Activated B cell treated with CpG ODN at 0.5 μM for 24 hours (primary cell): ENCODE measurements around the gene MSTN. TPM values are rescaled to one million over a fixed set of nuclear protein-coding genes. Genes with fewer than 3 reads are reported as not detected.
"Not testable (repeated sequence)": the region's sequence is repeated elsewhere in the genome, so short reads cannot be mapped to it uniquely, and the experiment has no call there.

Experiments used
- ATAC-seq: fragments of 200-7000 bp; cut with Tn5 transposase; one replicate; pipeline ENCODE4 v1.10.0; 2021; ENCODE audit warnings: low read depth, mild to moderate bottlenecking, moderate library complexity
- CTCF ChIA-PET: fragments of 350-600 bp; sonication (Branson Sonifier 250); formaldehyde crosslinking; loops from one replicate; lab custom pipeline; 2021; ENCODE audit warnings: antibody characterized with exemption; lab: Charles Lee
- POLR2A ChIA-PET: fragments of 350-600 bp; sonication (Branson Sonifier 250); formaldehyde crosslinking; loops from one replicate; lab custom pipeline; 2021; ENCODE audit warnings: antibody characterized with exemption; lab: Charles Lee
- DNase-seq: peaks from one replicate; pipeline ENCODE4 v3.0.0; 2022
- H3K27ac Mint-ChIP-seq: one replicate; pipeline ENCODE4 v1.8.0; 2020; ENCODE audit warnings: mixed read lengths
- H3K27me3 Mint-ChIP-seq: one replicate; pipeline ENCODE4 v1.8.0; 2021; ENCODE audit warnings: mixed read lengths
- H3K36me3 Mint-ChIP-seq: one replicate; pipeline ENCODE4 v1.8.0; 2021; ENCODE audit warnings: low read depth, mixed read lengths
- H3K4me1 Mint-ChIP-seq: one replicate; pipeline ENCODE4 v1.8.0; 2021; ENCODE audit warnings: mixed read lengths
- H3K4me3 Mint-ChIP-seq: one replicate; pipeline ENCODE4 v1.8.0; 2020; ENCODE audit warnings: mild to moderate bottlenecking, mixed read lengths
- H3K9me3 Mint-ChIP-seq: one replicate; pipeline ENCODE4 v1.8.0; 2020; ENCODE audit warnings: mixed read lengths
- intact Hi-C: fragments of 100-400 bp; cut with micrococcal nuclease; formaldehyde crosslinking; loops from one replicate; pipeline ENCODE4 v1.15.1; 2024
- total RNA-seq: library from RNA; stranded (reverse); gene quantifications from 2 replicates; pipeline ENCODE4 v1.2.3, GENCODE V29; 2022
- TF ChIP-seq, protein P1 (sequence below): fragments of 200-600 bp; IDR thresholded peaks from one replicate; pipeline ENCODE4 v1.8.0; 2022; ENCODE audit warnings: antibody characterized with exemption, mild to moderate bottlenecking

MSTN gene
- total RNA-seq, 1 donor from 2014 or later, result not detected

DNA sequence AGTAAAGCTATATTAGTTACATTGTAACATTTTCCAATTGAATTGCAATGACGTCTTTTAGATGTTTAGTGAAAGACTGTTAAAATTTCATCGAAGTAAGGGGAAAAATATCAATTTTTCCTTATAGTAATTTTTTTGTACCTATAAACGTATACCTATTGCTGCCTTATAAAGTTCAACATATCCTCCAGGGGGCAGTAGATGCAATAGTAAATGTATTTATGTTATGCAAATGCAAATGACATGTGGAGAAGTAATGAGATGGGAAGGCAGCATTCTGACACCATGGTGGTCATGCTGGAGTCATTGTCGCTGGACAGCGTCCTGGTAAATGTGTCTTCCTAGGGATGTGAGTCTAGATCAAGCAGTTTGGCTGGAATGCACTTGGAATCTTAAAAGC lies 38.7 kb downstream of the MSTN start:
- DNase-seq (no peak), ATAC-seq (no peak)
- Mint-ChIP-seq H3K4me1 (no peaks in the 10 kb centered on the region), H3K36me3 (no peaks in the 10 kb centered on the region), H3K9me3 (peaks cover under 1% of the 10 kb centered on the region), H3K27me3 (no peaks in the 10 kb centered on the region), H3K27ac (no peak overlapping the region), H3K4me3 (no peak overlapping the region)
- POLR2A ChIA-PET, result no interaction called here
- CTCF ChIA-PET, result no interaction called here
- TF ChIP-seq, protein P1, sequence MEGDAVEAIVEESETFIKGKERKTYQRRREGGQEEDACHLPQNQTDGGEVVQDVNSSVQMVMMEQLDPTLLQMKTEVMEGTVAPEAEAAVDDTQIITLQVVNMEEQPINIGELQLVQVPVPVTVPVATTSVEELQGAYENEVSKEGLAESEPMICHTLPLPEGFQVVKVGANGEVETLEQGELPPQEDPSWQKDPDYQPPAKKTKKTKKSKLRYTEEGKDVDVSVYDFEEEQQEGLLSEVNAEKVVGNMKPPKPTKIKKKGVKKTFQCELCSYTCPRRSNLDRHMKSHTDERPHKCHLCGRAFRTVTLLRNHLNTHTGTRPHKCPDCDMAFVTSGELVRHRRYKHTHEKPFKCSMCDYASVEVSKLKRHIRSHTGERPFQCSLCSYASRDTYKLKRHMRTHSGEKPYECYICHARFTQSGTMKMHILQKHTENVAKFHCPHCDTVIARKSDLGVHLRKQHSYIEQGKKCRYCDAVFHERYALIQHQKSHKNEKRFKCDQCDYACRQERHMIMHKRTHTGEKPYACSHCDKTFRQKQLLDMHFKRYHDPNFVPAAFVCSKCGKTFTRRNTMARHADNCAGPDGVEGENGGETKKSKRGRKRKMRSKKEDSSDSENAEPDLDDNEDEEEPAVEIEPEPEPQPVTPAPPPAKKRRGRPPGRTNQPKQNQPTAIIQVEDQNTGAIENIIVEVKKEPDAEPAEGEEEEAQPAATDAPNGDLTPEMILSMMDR, result no peak
- intact Hi-C loops, result no loop called here

DNA sequence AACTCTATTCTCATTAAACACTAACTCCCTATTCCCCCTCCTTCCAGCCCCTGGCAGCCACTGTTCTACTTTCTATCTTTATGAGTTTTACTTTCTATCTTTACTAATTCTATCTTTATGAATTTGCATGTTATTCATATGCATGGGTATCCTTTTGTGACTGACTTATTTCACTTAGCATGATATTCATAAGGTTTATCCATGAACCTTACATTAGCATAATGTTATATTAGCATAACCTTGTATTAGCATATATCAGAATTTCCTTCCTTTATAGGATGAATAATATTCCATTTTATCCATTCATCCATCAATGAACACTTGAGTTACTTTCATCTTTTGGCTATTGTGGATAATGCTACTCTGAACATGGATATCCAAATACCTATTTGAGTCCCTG lies 41.8 kb downstream of the MSTN start:
- ATAC-seq (no peak), DNase-seq (no peak)
- ChIA-PET POLR2A (no interaction called here), CTCF (no interaction called here)
- Mint-ChIP-seq H3K36me3 (peaks cover 10% of the 10 kb centered on the region), H3K27me3 (no peaks in the 10 kb centered on the region), H3K9me3 (peaks cover 24% of the 10 kb centered on the region), H3K27ac (no peak overlapping the region), H3K4me3 (no peak overlapping the region), H3K4me1 (no peaks in the 10 kb centered on the region)
- intact Hi-C loops, result no loop called here
- TF ChIP-seq, protein P1, result no peak

DNA sequence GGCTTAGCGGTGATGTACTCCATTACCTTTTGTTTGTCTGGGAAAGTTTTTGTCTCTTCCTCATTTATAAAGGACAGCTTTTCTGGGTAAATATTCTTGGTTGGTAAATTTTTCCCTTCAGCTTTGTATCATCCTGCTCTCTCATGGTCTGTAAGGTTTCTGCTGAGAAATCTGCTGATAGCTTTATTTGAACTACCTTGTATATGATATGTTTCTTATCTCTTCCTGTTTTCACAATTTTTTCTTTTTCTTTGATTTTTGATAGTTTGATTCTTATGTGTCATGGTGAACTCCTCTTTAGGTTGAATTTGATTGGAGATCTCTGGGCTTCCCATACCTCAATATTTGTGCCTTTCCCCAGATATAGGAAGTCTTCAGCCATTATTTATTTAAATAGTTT lies 44.7 kb downstream of the MSTN start:
- intact Hi-C loops, result no loop called here
- DNase-seq, result no peak
- no peaks in the 10 kb centered on the region for H3K4me1 Mint-ChIP-seq
- no peak overlapping the region for H3K4me3 Mint-ChIP-seq
- ChIA-PET POLR2A (no interaction called here), CTCF (no interaction called here)
- H3K27ac Mint-ChIP-seq, result no peak overlapping the region
- TF ChIP-seq, protein P1, result no peak
- H3K9me3 Mint-ChIP-seq, result peaks cover 31% of the 10 kb centered on the region
- H3K36me3 Mint-ChIP-seq, result peaks cover 10% of the 10 kb centered on the region
- no peak for ATAC-seq
- H3K27me3 Mint-ChIP-seq, result no peaks in the 10 kb centered on the region

DNA sequence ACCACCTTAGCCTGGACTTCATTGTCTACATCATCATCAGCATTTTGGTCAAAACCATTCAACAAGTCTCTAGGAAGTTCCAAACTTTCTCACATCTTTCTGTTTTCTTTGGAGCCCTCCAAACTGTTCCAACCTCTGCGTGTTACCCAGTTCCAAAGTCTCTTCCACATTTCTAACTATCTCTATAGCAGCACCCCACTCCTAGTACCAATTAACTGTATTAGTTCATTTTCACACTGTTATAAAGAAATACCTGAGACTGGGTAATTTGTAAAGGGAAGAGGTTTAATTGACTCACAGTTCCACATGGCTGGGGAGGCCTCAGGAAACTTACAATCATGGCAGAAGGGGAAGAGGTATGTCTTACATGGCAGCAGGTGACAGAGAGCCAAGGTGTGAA lies 46.6 kb downstream of the MSTN start:
- DNase-seq, H3K4me3 Mint-ChIP-seq, H3K36me3 Mint-ChIP-seq, H3K27me3 Mint-ChIP-seq, ATAC-seq, POLR2A ChIA-PET, H3K4me1 Mint-ChIP-seq, H3K27ac Mint-ChIP-seq, CTCF ChIA-PET, intact Hi-C loops: not testable (repeated sequence)
- H3K9me3 Mint-ChIP-seq, result peaks cover 31% of the 10 kb centered on the region
